Mucosa of rectum (tissue), 2 donors: ENCODE data around the gene PROSER1.

Source experiments
- H3K27ac ChIP-seq, 2 donors: one replicate each; pipeline ENCODE4 v1.7.0; 2013; ENCODE audit warnings: inconsistent platforms in 2 of 2, low read depth in 2 of 2, low read length in 2 of 2
- H3K27me3 ChIP-seq, 2 donors: one replicate each; pipeline ENCODE4 v1.7.0; 2013; ENCODE audit warnings: low read length in 2 of 2; ENCODE audit not compliant: control insufficient read depth in 2 of 2, insufficient read depth in 2 of 2
- H3K36me3 ChIP-seq, 2 donors: one replicate each; pipeline ENCODE4 v1.7.0; 2013; ENCODE audit warnings: low read length in 2 of 2; ENCODE audit not compliant: control insufficient read depth in 2 of 2, insufficient read depth in 2 of 2
- H3K4me1 ChIP-seq, 2 donors: one replicate each; pipeline ENCODE4 v1.7.0; 2013; ENCODE audit warnings: low read length in 2 of 2, mild to moderate bottlenecking in 1 of 2; ENCODE audit not compliant: control insufficient read depth in 2 of 2, insufficient read depth in 2 of 2
- H3K4me3 ChIP-seq, 2 donors: one replicate each; pipeline ENCODE4 v1.7.0; 2013; ENCODE audit warnings: low read length in 2 of 2
- H3K9ac ChIP-seq, 2 donors: one replicate each; pipeline ENCODE4 v1.7.0; 2013; ENCODE audit warnings: low read length in 2 of 2, low read depth in 1 of 2, mild to moderate bottlenecking in 1 of 2
- H3K9me3 ChIP-seq, 2 donors: one replicate each; pipeline ENCODE4 v1.7.0; 2013; ENCODE audit warnings: low read length in 2 of 2; ENCODE audit not compliant: control insufficient read depth in 2 of 2
- donor health status: healthy.
- donor health status: Normal muscosa, but diverticular disease.

PROSER1 gene

GRCh38 chr13:39035204-39035603 lies 2.7 kb downstream of the PROSER1 start:
- Histone ChIP-seq H3K36me3 (peaks cover 0 to 8% of the 10 kb centered on the region in 2 donors), H3K4me1 (peaks cover 12 to 15% of the 10 kb centered on the region in 2 donors), H3K27ac (no peak overlapping the region), H3K9ac (peak overlapping the region in 1 of 2 donors; percentile 15), H3K9me3 (no peaks in the 10 kb centered on the region), H3K27me3 (no peaks in the 10 kb centered on the region), H3K4me3 (peak overlapping the region; percentile 46 to 99)

GRCh38 chr13:39034085-39034484 lies 3.8 kb downstream of the PROSER1 start:
- H3K27ac ChIP-seq: no peak overlapping the region
- H3K9me3 ChIP-seq: no peaks in the 10 kb centered on the region
- no peak overlapping the region for H3K4me3 ChIP-seq
- peaks cover 12% of the 10 kb centered on the region in 2 donors for H3K4me1 ChIP-seq
- H3K27me3 ChIP-seq: no peaks in the 10 kb centered on the region
- H3K36me3 ChIP-seq: peaks cover 0 to 8% of the 10 kb centered on the region in 2 donors
- no peak overlapping the region for H3K9ac ChIP-seq

- no peak overlapping the region for H3K4me3 ChIP-seq
- H3K36me3 ChIP-seq: peaks cover 9 to 18% of the 10 kb centered on the region in 2 donors
- H3K9ac ChIP-seq: no peak overlapping the region
- no peak overlapping the region for H3K27ac ChIP-seq
- H3K27me3 ChIP-seq: no peaks in the 10 kb centered on the region
- no peaks in the 10 kb centered on the region for H3K9me3 ChIP-seq
- H3K4me1 ChIP-seq: peaks cover 9 to 12% of the 10 kb centered on the region in 2 donors
These were observed 5.7 kb downstream of the PROSER1 start for GRCh38 chr13:39032150-39032549.

- Histone ChIP-seq H3K27me3 (no peaks in the 10 kb centered on the region), H3K4me1 (peaks cover 10 to 17% of the 10 kb centered on the region in 2 donors), H3K36me3 (peaks cover 39 to 45% of the 10 kb centered on the region in 2 donors), H3K27ac (peak overlapping the region in 1 of 2 donors; percentile 19), H3K9ac (no peak overlapping the region), H3K4me3 (no peak overlapping the region), H3K9me3 (no peaks in the 10 kb centered on the region)
These were observed 12.5 kb downstream of the PROSER1 start for GRCh38 chr13:39025433-39025839.

- Histone ChIP-seq H3K4me1 (peaks cover 10 to 17% of the 10 kb centered on the region in 2 donors), H3K27me3 (no peaks in the 10 kb centered on the region), H3K9me3 (no peaks in the 10 kb centered on the region), H3K9ac (no peak overlapping the region), H3K4me3 (no peak overlapping the region), H3K27ac (no peak overlapping the region), H3K36me3 (peaks cover 39 to 44% of the 10 kb centered on the region in 2 donors)
These were observed 14.1 kb downstream of the PROSER1 start for GRCh38 chr13:39023761-39024160.

- H3K27me3 ChIP-seq: no peaks in the 10 kb centered on the region
- H3K9ac ChIP-seq: no peak overlapping the region
- H3K4me3 ChIP-seq: no peak overlapping the region
- H3K9me3 ChIP-seq: no peaks in the 10 kb centered on the region
- H3K27ac ChIP-seq: no peak overlapping the region
- peaks cover 36 to 40% of the 10 kb centered on the region in 2 donors for H3K36me3 ChIP-seq
- H3K4me1 ChIP-seq: peaks cover 10 to 17% of the 10 kb centered on the region in 2 donors
These were observed 14.6 kb downstream of the PROSER1 start for GRCh38 chr13:39023316-39023715.

- H3K27me3 ChIP-seq: no peaks in the 10 kb centered on the region
- no peak overlapping the region for H3K27ac ChIP-seq
- H3K4me1 ChIP-seq: peaks cover 10 to 15% of the 10 kb centered on the region in 2 donors
- H3K9me3 ChIP-seq: no peaks in the 10 kb centered on the region
- no peak overlapping the region for H3K4me3 ChIP-seq
- peaks cover 39 to 45% of the 10 kb centered on the region in 2 donors for H3K36me3 ChIP-seq
- H3K9ac ChIP-seq: no peak overlapping the region
These were observed 16.9 kb downstream of the PROSER1 start for GRCh38 chr13:39020853-39021462.

- Histone ChIP-seq H3K27ac (no peak overlapping the region), H3K9me3 (no peaks in the 10 kb centered on the region), H3K4me3 (no peak overlapping the region), H3K36me3 (peaks cover 50 to 58% of the 10 kb centered on the region in 2 donors), H3K4me1 (no peaks in the 10 kb centered on the region), H3K27me3 (no peaks in the 10 kb centered on the region), H3K9ac (no peak overlapping the region)
These were observed 21.1 kb downstream of the PROSER1 start for GRCh38 chr13:39016787-39017186.

- no peak overlapping the region for H3K9ac ChIP-seq
- H3K27ac ChIP-seq: no peak overlapping the region
- H3K4me1 ChIP-seq: no peaks in the 10 kb centered on the region
- peaks cover 49 to 61% of the 10 kb centered on the region in 2 donors for H3K36me3 ChIP-seq
- no peak overlapping the region for H3K4me3 ChIP-seq
- no peaks in the 10 kb centered on the region for H3K9me3 ChIP-seq
- no peaks in the 10 kb centered on the region for H3K27me3 ChIP-seq
These were observed 21.8 kb downstream of the PROSER1 start for GRCh38 chr13:39016087-39016486.

GRCh38 chr13:39013462-39013861 lies 24.4 kb downstream of the PROSER1 start:
- H3K27me3 ChIP-seq: no peaks in the 10 kb centered on the region
- H3K9me3 ChIP-seq: no peaks in the 10 kb centered on the region
- H3K27ac ChIP-seq: no peak overlapping the region
- H3K9ac ChIP-seq: no peak overlapping the region
- no peak overlapping the region for H3K4me3 ChIP-seq
- no peaks in the 10 kb centered on the region for H3K4me1 ChIP-seq
- H3K36me3 ChIP-seq: peaks cover 65 to 75% of the 10 kb centered on the region in 2 donors
